SK-N-SH treated with all-trans-retinoic acid at 6 μM for 48 hours (cell line): Measurements from ENCODE around the gene SAMHD1.

Experiments
- ATAC-seq: fragments of 200-7000 bp; cut with Tn5 transposase; 3 replicates; pipeline ENCODE4 v1.9.1; 2020; ENCODE audit warnings: mild to moderate bottlenecking, moderate library complexity
- ARNTL ChIP-seq: fragments of 450-650 bp; formaldehyde crosslinking; IDR thresholded peaks from 2 replicates; pipeline ENCODE4 v1.5.0; 2020; ENCODE audit warnings: low read depth, mild to moderate bottlenecking, moderate library complexity, borderline replicate concordance
- BACH2 ChIP-seq: fragments of 250-450 bp; sonication (Bioruptor Pico); IDR thresholded peaks from 2 replicates; pipeline ENCODE4 v1.9.0; 2021; ENCODE audit warnings: mild to moderate bottlenecking, borderline replicate concordance
- CSDC2 ChIP-seq: fragments of 250-450 bp; sonication (Bioruptor Pico); IDR thresholded peaks from 2 replicates; pipeline ENCODE4 v1.5.0; 2020; ENCODE audit warnings: mild to moderate bottlenecking, moderate library complexity
- ESRRG ChIP-seq: fragments of 250-450 bp; sonication (Bioruptor Pico); IDR thresholded peaks from 2 replicates; pipeline ENCODE4 v1.6.1; 2021; ENCODE audit warnings: mild to moderate bottlenecking
- GLIS3 ChIP-seq: fragments of 250-450 bp; sonication (Bioruptor Pico); IDR thresholded peaks from 2 replicates; pipeline ENCODE4 v1.5.0; 2020; ENCODE audit warnings: mild to moderate bottlenecking, moderate library complexity
- ISL1 ChIP-seq: fragments of 250-450 bp; sonication (Bioruptor Pico); IDR thresholded peaks from 2 replicates; pipeline ENCODE4 v2.1.2; 2022; ENCODE audit warnings: mild to moderate bottlenecking, moderate library complexity
- PPARA ChIP-seq: fragments of 250-450 bp; sonication (Bioruptor Pico); IDR thresholded peaks from 2 replicates; pipeline ENCODE4 v1.5.0; 2020; ENCODE audit warnings: mild to moderate bottlenecking, borderline replicate concordance
- RARB ChIP-seq: fragments of 250-450 bp; sonication (Bioruptor Pico); IDR thresholded peaks from 2 replicates; pipeline ENCODE4 v1.8.0; 2021; ENCODE audit warnings: mild to moderate bottlenecking, moderate library complexity
- SNAI2 ChIP-seq: fragments of 250-450 bp; sonication (Bioruptor Pico); IDR thresholded peaks from 2 replicates; pipeline ENCODE4 v1.5.0; 2020; ENCODE audit warnings: mild to moderate bottlenecking, moderate library complexity
- TCF4 ChIP-seq: fragments of 250-450 bp; sonication (Bioruptor Pico); IDR thresholded peaks from 2 replicates; pipeline ENCODE4 v1.8.0; 2021; ENCODE audit warnings: mild to moderate bottlenecking, moderate library complexity, borderline replicate concordance
- ZC3H10 ChIP-seq: fragments of 250-450 bp; sonication (Bioruptor Pico); IDR thresholded peaks from 2 replicates; pipeline ENCODE4 v1.5.1; 2021; ENCODE audit warnings: mild to moderate bottlenecking, moderate library complexity
- ZFP3 ChIP-seq: fragments of 250-450 bp; sonication (Bioruptor Pico); IDR thresholded peaks from 2 replicates; pipeline ENCODE4 v1.5.0; 2020; ENCODE audit warnings: mild to moderate bottlenecking, moderate library complexity
- ZFP30 ChIP-seq: fragments of 450-650 bp; formaldehyde crosslinking; IDR thresholded peaks from 2 replicates; pipeline ENCODE4 v1.5.0; 2022; ENCODE audit warnings: mild to moderate bottlenecking, moderate library complexity
- ZNF565 ChIP-seq: fragments of 450-650 bp; formaldehyde crosslinking; conservative IDR thresholded peaks from 2 replicates; pipeline ENCODE4 v1.5.0; 2020; ENCODE audit warnings: low read depth, mild to moderate bottlenecking, moderate library complexity
- ZNF70 ChIP-seq: fragments of 450-650 bp; formaldehyde crosslinking; IDR thresholded peaks from 2 replicates; pipeline ENCODE4 v1.5.0; 2020; ENCODE audit warnings: mild to moderate bottlenecking, moderate library complexity
- ZNF8 ChIP-seq: fragments of 450-650 bp; formaldehyde crosslinking; IDR thresholded peaks from 2 replicates; pipeline ENCODE4 v1.5.0; 2020; ENCODE audit warnings: mild to moderate bottlenecking, moderate library complexity
- TF ChIP-seq, protein P1 (sequence below): fragments of 250-450 bp; sonication (Bioruptor Pico); IDR thresholded peaks from 2 replicates; pipeline ENCODE4 v1.8.0; 2021; ENCODE audit warnings: low read depth, mild to moderate bottlenecking, moderate library complexity, borderline replicate concordance
- TF ChIP-seq, protein P2 (sequence below): fragments of 250-450 bp; sonication (Bioruptor Pico); IDR thresholded peaks from 2 replicates; pipeline ENCODE4 v1.5.1; 2021; ENCODE audit warnings: mild to moderate bottlenecking, moderate library complexity
- TF ChIP-seq, protein P3 (sequence below): fragments of 250-450 bp; sonication (Bioruptor Pico); IDR thresholded peaks from 2 replicates; pipeline ENCODE4 v1.5.0; 2020; ENCODE audit warnings: mild to moderate bottlenecking, moderate library complexity
- TF ChIP-seq, protein P4 (sequence below): fragments of 250-450 bp; sonication (Bioruptor Pico); IDR thresholded peaks from 2 replicates; pipeline ENCODE4 v1.8.0; 2020; ENCODE audit warnings: mild to moderate bottlenecking, moderate library complexity, borderline replicate concordance
- TF ChIP-seq, protein P5 (sequence below): fragments of 250-450 bp; sonication (Bioruptor Pico); IDR thresholded peaks from 2 replicates; pipeline ENCODE4 v1.5.1; 2020; ENCODE audit warnings: low read depth, mild to moderate bottlenecking, moderate library complexity

The SAMHD1 gene

DNA sequence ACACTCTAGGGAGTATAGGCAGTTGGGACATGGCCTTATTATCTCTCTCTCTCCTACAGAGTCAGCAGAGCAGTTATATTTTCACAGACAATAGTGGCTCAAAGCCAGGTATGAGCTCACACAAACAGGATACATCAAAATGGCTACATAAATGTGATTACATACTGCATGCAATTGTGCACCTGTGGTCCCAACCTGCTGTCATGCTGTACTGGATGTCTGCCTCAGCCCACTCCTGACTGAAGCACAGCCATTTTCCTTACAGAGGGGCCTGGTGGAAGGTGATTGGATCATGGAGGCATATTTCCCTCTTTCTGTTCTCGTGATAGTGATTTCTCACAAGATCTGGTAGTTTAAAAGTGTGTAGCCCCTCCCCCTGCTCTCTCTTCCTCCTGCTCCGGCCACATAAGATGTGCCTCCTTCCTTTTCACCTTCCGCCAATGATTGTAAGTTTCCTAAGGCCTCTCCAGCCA lies 37.0 kb upstream of the SAMHD1 start:
- TF ChIP-seq, protein P1, sequence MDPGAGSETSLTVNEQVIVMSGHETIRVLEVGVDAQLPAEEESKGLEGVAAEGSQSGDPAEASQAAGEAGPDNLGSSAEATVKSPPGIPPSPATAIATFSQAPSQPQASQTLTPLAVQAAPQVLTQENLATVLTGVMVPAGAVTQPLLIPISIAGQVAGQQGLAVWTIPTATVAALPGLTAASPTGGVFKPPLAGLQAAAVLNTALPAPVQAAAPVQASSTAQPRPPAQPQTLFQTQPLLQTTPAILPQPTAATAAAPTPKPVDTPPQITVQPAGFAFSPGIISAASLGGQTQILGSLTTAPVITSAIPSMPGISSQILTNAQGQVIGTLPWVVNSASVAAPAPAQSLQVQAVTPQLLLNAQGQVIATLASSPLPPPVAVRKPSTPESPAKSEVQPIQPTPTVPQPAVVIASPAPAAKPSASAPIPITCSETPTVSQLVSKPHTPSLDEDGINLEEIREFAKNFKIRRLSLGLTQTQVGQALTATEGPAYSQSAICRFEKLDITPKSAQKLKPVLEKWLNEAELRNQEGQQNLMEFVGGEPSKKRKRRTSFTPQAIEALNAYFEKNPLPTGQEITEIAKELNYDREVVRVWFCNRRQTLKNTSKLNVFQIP (CRISPR knock-in tag), result no peak
- TF ChIP-seq ZNF8 (CRISPR knock-in tag) (no peak), ARNTL (CRISPR knock-in tag) (no peak)
- no peak for ATAC-seq

DNA sequence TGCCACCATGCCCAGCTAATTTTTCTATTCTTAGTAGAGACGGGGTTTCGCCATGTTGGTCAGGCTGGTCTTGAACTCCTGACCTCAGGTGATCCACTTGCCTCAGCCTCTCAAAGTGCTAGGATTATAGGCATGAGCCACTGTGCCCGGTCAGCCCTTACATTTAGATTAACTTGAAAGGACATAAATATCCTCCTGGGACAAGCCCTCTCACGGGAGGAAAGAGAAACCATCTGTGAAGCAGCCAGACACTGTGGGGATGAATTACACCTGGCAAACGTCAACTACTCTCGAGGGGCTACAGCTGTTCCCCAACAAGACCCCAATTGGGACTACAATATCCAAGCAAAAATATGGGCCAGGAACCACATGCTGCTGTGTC lies 32.7 kb upstream of the SAMHD1 start:
- TF ChIP-seq, protein P2, sequence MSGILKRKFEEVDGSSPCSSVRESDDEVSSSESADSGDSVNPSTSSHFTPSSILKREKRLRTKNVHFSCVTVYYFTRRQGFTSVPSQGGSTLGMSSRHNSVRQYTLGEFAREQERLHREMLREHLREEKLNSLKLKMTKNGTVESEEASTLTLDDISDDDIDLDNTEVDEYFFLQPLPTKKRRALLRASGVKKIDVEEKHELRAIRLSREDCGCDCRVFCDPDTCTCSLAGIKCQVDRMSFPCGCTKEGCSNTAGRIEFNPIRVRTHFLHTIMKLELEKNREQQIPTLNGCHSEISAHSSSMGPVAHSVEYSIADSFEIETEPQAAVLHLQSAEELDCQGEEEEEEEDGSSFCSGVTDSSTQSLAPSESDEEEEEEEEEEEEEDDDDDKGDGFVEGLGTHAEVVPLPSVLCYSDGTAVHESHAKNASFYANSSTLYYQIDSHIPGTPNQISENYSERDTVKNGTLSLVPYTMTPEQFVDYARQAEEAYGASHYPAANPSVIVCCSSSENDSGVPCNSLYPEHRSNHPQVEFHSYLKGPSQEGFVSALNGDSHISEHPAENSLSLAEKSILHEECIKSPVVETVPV, result no peak
- TF ChIP-seq ZNF70 (CRISPR knock-in tag) (no peak), ESRRG (CRISPR knock-in tag) (no peak), CSDC2 (CRISPR knock-in tag) (no peak), ZNF8 (CRISPR knock-in tag) (no peak), TCF4 (no peak), RARB (no peak), BACH2 (no peak), GLIS3 (CRISPR knock-in tag) (no peak)
- TF ChIP-seq, protein P3, sequence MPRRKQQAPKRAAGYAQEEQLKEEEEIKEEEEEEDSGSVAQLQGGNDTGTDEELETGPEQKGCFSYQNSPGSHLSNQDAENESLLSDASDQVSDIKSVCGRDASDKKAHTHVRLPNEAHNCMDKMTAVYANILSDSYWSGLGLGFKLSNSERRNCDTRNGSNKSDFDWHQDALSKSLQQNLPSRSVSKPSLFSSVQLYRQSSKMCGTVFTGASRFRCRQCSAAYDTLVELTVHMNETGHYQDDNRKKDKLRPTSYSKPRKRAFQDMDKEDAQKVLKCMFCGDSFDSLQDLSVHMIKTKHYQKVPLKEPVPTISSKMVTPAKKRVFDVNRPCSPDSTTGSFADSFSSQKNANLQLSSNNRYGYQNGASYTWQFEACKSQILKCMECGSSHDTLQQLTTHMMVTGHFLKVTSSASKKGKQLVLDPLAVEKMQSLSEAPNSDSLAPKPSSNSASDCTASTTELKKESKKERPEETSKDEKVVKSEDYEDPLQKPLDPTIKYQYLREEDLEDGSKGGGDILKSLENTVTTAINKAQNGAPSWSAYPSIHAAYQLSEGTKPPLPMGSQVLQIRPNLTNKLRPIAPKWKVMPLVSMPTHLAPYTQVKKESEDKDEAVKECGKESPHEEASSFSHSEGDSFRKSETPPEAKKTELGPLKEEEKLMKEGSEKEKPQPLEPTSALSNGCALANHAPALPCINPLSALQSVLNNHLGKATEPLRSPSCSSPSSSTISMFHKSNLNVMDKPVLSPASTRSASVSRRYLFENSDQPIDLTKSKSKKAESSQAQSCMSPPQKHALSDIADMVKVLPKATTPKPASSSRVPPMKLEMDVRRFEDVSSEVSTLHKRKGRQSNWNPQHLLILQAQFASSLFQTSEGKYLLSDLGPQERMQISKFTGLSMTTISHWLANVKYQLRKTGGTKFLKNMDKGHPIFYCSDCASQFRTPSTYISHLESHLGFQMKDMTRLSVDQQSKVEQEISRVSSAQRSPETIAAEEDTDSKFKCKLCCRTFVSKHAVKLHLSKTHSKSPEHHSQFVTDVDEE (CRISPR knock-in tag), result no peak
- TF ChIP-seq, protein P1 (CRISPR knock-in tag), result no peak
- TF ChIP-seq, protein P4, sequence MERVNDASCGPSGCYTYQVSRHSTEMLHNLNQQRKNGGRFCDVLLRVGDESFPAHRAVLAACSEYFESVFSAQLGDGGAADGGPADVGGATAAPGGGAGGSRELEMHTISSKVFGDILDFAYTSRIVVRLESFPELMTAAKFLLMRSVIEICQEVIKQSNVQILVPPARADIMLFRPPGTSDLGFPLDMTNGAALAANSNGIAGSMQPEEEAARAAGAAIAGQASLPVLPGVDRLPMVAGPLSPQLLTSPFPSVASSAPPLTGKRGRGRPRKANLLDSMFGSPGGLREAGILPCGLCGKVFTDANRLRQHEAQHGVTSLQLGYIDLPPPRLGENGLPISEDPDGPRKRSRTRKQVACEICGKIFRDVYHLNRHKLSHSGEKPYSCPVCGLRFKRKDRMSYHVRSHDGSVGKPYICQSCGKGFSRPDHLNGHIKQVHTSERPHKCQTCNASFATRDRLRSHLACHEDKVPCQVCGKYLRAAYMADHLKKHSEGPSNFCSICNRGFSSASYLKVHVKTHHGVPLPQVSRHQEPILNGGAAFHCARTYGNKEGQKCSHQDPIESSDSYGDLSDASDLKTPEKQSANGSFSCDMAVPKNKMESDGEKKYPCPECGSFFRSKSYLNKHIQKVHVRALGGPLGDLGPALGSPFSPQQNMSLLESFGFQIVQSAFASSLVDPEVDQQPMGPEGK, result no peak
- TF ChIP-seq, protein P5, sequence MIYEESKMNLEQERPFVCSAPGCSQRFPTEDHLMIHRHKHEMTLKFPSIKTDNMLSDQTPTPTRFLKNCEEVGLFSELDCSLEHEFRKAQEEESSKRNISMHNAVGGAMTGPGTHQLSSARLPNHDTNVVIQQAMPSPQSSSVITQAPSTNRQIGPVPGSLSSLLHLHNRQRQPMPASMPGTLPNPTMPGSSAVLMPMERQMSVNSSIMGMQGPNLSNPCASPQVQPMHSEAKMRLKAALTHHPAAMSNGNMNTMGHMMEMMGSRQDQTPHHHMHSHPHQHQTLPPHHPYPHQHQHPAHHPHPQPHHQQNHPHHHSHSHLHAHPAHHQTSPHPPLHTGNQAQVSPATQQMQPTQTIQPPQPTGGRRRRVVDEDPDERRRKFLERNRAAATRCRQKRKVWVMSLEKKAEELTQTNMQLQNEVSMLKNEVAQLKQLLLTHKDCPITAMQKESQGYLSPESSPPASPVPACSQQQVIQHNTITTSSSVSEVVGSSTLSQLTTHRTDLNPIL (CRISPR knock-in tag), result no peak

DNA sequence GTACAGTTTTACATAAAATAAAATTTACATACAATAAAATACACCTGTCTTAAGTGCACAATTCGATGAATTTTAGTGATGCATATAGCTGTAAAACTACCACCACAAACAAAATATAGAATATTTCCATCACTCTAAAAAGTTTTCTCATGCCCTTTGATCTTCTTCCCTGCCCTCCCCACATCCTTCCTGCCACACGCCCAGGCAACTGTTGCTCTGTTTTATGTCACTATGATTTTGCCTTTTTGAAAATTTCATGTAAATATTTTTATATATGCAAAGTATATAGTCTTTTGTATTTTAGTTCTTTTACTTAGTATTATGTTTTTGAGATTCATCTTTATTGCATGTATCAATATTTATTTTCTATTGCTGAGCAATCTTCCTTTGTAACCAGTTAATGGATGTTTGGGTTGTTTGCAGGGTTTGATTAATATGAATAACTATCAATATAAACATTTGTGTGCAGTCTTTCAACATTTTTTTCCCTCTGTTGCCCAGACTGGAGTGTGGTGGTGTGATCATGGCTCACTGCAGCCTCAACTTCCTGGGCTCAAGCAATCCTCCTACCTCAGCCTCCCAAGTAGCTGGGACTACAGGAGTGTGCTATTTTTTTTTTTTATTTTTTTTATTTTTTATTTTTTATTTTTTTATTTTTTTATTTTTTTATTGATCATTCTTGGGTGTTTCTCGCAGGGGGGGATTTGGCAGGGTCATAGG lies 23.8 kb upstream of the SAMHD1 start:
- TF ChIP-seq ESRRG (CRISPR knock-in tag) (no peak), ZC3H10 (CRISPR knock-in tag) (no peak), ZNF565 (CRISPR knock-in tag) (no peak), SNAI2 (CRISPR knock-in tag) (no peak), CSDC2 (CRISPR knock-in tag) (no peak), ZNF70 (CRISPR knock-in tag) (no peak), ZFP3 (CRISPR knock-in tag) (no peak), PPARA (CRISPR knock-in tag) (no peak), ZFP30 (CRISPR knock-in tag) (no peak), TCF4 (no peak), ISL1 (no peak), BACH2 (no peak), GLIS3 (CRISPR knock-in tag) (no peak), ZNF8 (CRISPR knock-in tag) (no peak), ARNTL (CRISPR knock-in tag) (no peak), RARB (no peak)
- TF ChIP-seq, protein P2, result no peak
- TF ChIP-seq, protein P5 (CRISPR knock-in tag), result no peak
- no peak for ATAC-seq

More for the DNA sequence above, 32.7 kb upstream of the SAMHD1 start:
- no peak for ATAC-seq
